GM21786 (cell line): ENCODE results near the gene IL13RA2.

Experiments
- ATAC-seq: cut with Tn5 transposase; IDR thresholded peaks from one replicate; pipeline ENCODE4 v1.9.1; 2021; ENCODE audit not compliant: unreplicated experiment

IL13RA2 gene

GRCh38 chrX:115017455-115017854 lies at the start of gene IL13RA2:
TSS of gene IL13RA2 (minus strand) at chrX:115017616. CDS start at chrX:115017269, 347 bp downstream.
- no peak for ATAC-seq

GRCh38 chrX:115065304-115065703 lies 47.9 kb upstream of the IL13RA2 start:
- no peak for ATAC-seq

- no peak for ATAC-seq
These were observed 42.6 kb upstream of the IL13RA2 start for GRCh38 chrX:115060013-115060412.

GRCh38 chrX:115058276-115058675 lies 40.9 kb upstream of the IL13RA2 start:
- ATAC-seq, result no peak

GRCh38 chrX:115054876-115055275 lies 37.5 kb upstream of the IL13RA2 start:
- no peak for ATAC-seq

GRCh38 chrX:115053223-115053622 lies 35.8 kb upstream of the IL13RA2 start:
- ATAC-seq, result no peak

- no peak for ATAC-seq
These were observed 30.3 kb upstream of the IL13RA2 start for GRCh38 chrX:115047715-115048114.

GRCh38 chrX:115047181-115047580 lies 29.8 kb upstream of the IL13RA2 start:
- ATAC-seq, result no peak

- ATAC-seq, result no peak
These were observed 23.0 kb upstream of the IL13RA2 start for GRCh38 chrX:115040417-115040816.

- ATAC-seq, result no peak
These were observed 21.0 kb upstream of the IL13RA2 start for GRCh38 chrX:115038406-115038805.

GRCh38 chrX:115036029-115036428 lies 18.6 kb upstream of the IL13RA2 start:
- ATAC-seq, result no peak

- no peak for ATAC-seq
These were observed 14.6 kb upstream of the IL13RA2 start for GRCh38 chrX:115031989-115032388.

GRCh38 chrX:115030625-115031024 lies 13.2 kb upstream of the IL13RA2 start:
- no peak for ATAC-seq

GRCh38 chrX:115029869-115030570 lies 12.6 kb upstream of the IL13RA2 start:
- ATAC-seq, result no peak

GRCh38 chrX:115029440-115029839 lies 12.0 kb upstream of the IL13RA2 start:
- no peak for ATAC-seq

- ATAC-seq, result no peak
These were observed 6.4 kb upstream of the IL13RA2 start for GRCh38 chrX:115023811-115024210.

GRCh38 chrX:115023139-115023538 lies 5.7 kb upstream of the IL13RA2 start:
- ATAC-seq, result no peak

GRCh38 chrX:115021121-115021520 lies 3.7 kb upstream of the IL13RA2 start:
- no peak for ATAC-seq

GRCh38 chrX:115018944-115019343 lies 1.5 kb upstream of the IL13RA2 start:
- ATAC-seq, result no peak

GRCh38 chrX:115018040-115018647 lies 728 bp upstream of the IL13RA2 start:
- ATAC-seq, result no peak

GRCh38 chrX:115013705-115014104 lies 3.7 kb downstream of the IL13RA2 start:
- ATAC-seq, result no peak

- no peak for ATAC-seq
These were observed 6.0 kb downstream of the IL13RA2 start for GRCh38 chrX:115011428-115011827.

- no peak for ATAC-seq
These were observed 17.5 kb downstream of the IL13RA2 start for GRCh38 chrX:114999906-115000305.
